ENCODE results near the gene LCP2.
A peak's percentile ranks its signal among the peaks of the same experiment; 100 is the strongest.

Gene LCP2

DNA sequence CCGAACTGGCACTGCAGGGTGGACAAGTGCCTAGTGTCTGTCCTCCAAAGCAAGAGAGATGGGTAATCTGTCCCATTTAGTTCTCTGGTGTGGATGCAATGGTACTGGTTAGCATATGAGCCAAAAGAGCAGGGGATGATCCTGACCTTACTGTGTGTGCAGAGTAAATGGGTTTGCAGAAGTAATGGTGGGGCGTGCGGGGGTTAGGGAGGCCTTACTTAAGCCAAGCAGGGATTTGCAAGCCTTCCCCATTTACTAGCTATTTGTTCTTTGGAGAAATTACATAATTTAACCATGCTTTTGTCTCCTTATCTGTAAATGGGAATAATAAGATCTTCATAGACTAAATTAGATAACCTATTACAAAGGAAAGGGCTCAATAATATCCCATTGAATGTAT lies 19.9 kb upstream of the LCP2 start:
- no peak overlapping the region for H3K4me3 ChIP-seq (ENCODE audit: low read depth in 1 of 5, low read length in 5 of 5)
- no peaks in the 10 kb centered on the region for H3K9me3 ChIP-seq (ENCODE audit: control insufficient read depth in 5 of 5, low read length in 5 of 5)
- no peak overlapping the region for H3K9ac ChIP-seq (ENCODE audit: low read length in 5 of 5)
- H3K4me1 ChIP-seq (ENCODE audit: control insufficient read depth in 5 of 5, insufficient read depth in 5 of 5, low read length in 5 of 5) = peaks cover 2 to 27% (median 24%) of the 10 kb centered on the region in 5 donors
- no peak overlapping the region for H3K27ac ChIP-seq (ENCODE audit: low read depth, low read length)
- no peaks in the 10 kb centered on the region for H3K36me3 ChIP-seq (ENCODE audit: control insufficient read depth in 5 of 5, insufficient read depth in 5 of 5, low read length in 5 of 5)
- H3K27me3 ChIP-seq (ENCODE audit: control insufficient read depth in 5 of 5, insufficient read depth in 4 of 5, low read length in 5 of 5) = no peaks in the 10 kb centered on the region

DNA sequence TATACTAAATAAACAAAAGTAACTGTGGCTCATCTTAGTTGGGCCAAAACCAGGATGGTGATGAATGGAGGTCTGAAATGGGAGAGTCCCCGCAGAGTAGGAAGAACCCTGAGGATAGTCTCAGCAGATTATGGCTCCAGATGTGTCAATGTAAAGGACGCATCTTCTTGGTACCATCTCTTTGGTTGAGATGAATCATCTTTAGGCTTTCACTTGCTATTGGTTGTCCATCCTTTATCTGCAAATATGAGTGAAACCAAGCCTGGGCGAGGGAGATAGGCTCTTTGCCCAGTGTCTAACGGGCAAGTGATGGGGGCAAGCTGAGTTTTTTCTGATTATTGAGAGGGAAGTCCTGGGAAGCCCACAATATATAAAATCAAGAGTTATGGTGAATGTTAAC lies 19.4 kb upstream of the LCP2 start:
- Histone ChIP-seq H3K27me3 (ENCODE audit: control insufficient read depth in 5 of 5, insufficient read depth in 4 of 5, low read length in 5 of 5) (no peaks in the 10 kb centered on the region), H3K4me1 (ENCODE audit: control insufficient read depth in 5 of 5, insufficient read depth in 5 of 5, low read length in 5 of 5) (peaks cover 3 to 32% (median 30%) of the 10 kb centered on the region in 5 donors), H3K9me3 (ENCODE audit: control insufficient read depth in 5 of 5, low read length in 5 of 5) (no peaks in the 10 kb centered on the region), H3K36me3 (ENCODE audit: control insufficient read depth in 5 of 5, insufficient read depth in 5 of 5, low read length in 5 of 5) (no peaks in the 10 kb centered on the region), H3K4me3 (ENCODE audit: low read depth in 1 of 5, low read length in 5 of 5) (no peak overlapping the region), H3K27ac (ENCODE audit: low read depth, low read length) (no peak overlapping the region), H3K9ac (ENCODE audit: low read length in 5 of 5) (no peak overlapping the region)

DNA sequence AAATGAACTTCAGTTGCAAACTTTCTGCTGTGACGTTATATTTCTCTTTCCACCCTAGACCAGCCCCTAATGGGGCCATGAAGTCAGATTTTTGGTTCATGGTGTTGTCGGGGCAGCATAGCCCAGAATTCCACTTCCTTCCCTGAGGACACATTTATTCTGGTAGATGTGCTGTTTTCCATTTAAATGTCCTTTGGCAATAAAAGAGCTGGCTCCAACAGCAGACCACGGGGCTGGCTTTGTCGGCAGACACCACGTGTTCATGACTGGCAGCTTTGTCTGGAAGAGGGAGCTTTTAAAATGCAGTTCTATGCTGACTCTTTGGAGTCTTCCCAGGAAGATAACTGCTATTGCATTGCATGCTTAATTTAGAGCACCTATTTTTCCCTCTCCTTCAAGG lies 17.6 kb upstream of the LCP2 start:
- Histone ChIP-seq H3K27ac (ENCODE audit: low read depth, low read length) (peak overlapping the region; percentile 80), H3K4me1 (ENCODE audit: control insufficient read depth in 5 of 5, insufficient read depth in 5 of 5, low read length in 5 of 5) (peaks cover 6 to 50% (median 48%) of the 10 kb centered on the region in 5 donors)

DNA sequence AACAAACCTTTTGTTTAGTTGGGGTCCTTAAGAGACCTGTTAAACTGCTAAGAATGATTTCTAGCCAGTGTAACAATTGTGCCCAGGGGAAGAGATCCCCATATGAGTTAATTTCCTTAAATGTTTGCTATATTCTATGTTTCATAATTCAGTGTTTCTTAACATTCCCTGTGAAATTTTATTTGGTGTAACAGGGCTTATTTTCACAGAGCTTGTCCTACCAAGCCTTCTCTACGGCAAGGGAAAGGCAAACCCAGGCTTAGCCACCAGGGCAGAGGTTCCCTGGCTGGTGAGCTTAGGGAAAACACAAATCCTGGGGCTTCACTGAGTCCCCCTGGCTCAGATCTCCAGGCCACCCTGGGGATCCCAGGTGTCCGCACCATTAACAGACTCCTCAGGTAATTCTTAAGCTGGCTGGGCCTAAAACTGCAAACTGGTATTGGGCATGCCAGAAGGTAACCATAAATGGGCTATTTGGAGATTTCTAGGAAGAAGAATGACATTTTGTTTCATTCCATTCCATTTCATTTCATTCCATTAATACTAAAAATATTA lies 17.0 kb upstream of the LCP2 start:
- peak overlapping the region in 3 of 5 donors; percentile 34 to 53 (median 44) for H3K9ac ChIP-seq (ENCODE audit: low read length in 5 of 5)
- H3K4me1 ChIP-seq (ENCODE audit: control insufficient read depth in 5 of 5, insufficient read depth in 5 of 5, low read length in 5 of 5) = peaks cover 8 to 56% (median 53%) of the 10 kb centered on the region in 5 donors
- H3K9me3 ChIP-seq (ENCODE audit: control insufficient read depth in 5 of 5, low read length in 5 of 5) = no peaks in the 10 kb centered on the region
- H3K27ac ChIP-seq (ENCODE audit: low read depth, low read length) = peak overlapping the region; percentile 80
- no peak overlapping the region for H3K4me3 ChIP-seq (ENCODE audit: low read depth in 1 of 5, low read length in 5 of 5)
- no peaks in the 10 kb centered on the region for H3K27me3 ChIP-seq (ENCODE audit: control insufficient read depth in 5 of 5, insufficient read depth in 4 of 5, low read length in 5 of 5)
- no peaks in the 10 kb centered on the region for H3K36me3 ChIP-seq (ENCODE audit: control insufficient read depth in 5 of 5, insufficient read depth in 5 of 5, low read length in 5 of 5)

More for the DNA sequence above, 17.6 kb upstream of the LCP2 start:
- H3K9me3 ChIP-seq (ENCODE audit: control insufficient read depth in 5 of 5, low read length in 5 of 5) = no peaks in the 10 kb centered on the region
- no peak overlapping the region for H3K4me3 ChIP-seq (ENCODE audit: low read depth in 1 of 5, low read length in 5 of 5)
- H3K36me3 ChIP-seq (ENCODE audit: control insufficient read depth in 5 of 5, insufficient read depth in 5 of 5, low read length in 5 of 5) = no peaks in the 10 kb centered on the region
- H3K27me3 ChIP-seq (ENCODE audit: control insufficient read depth in 5 of 5, insufficient read depth in 4 of 5, low read length in 5 of 5) = no peaks in the 10 kb centered on the region
- peak overlapping the region in 3 of 5 donors; percentile 34 to 53 (median 44) for H3K9ac ChIP-seq (ENCODE audit: low read length in 5 of 5)

DNA sequence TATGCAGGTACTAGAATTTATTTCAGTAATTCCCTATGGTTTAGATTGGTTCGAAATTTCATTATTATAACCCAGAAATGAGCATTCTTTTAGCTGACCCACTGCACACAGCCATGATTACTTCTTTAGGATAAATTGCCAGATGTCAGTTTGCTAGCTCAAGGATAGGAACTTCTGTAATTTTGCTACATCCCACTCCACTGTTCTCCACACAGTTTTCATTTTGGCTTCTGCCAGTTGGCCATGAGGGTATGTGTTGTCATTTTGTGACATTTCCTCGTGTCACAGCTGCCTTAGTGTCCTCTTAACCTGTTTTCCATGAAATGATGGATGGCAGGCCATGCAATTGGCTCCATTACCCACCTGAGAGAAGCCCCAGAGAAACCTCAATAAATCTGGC lies 16.2 kb upstream of the LCP2 start:
- Histone ChIP-seq H3K9me3 (ENCODE audit: control insufficient read depth in 5 of 5, low read length in 5 of 5) (no peaks in the 10 kb centered on the region), H3K4me3 (ENCODE audit: low read depth in 1 of 5, low read length in 5 of 5) (no peak overlapping the region), H3K9ac (ENCODE audit: low read length in 5 of 5) (no peak overlapping the region), H3K4me1 (ENCODE audit: control insufficient read depth in 5 of 5, insufficient read depth in 5 of 5, low read length in 5 of 5) (peaks cover 8 to 59% (median 56%) of the 10 kb centered on the region in 5 donors), H3K36me3 (ENCODE audit: control insufficient read depth in 5 of 5, insufficient read depth in 5 of 5, low read length in 5 of 5) (no peaks in the 10 kb centered on the region), H3K27me3 (ENCODE audit: control insufficient read depth in 5 of 5, insufficient read depth in 4 of 5, low read length in 5 of 5) (no peaks in the 10 kb centered on the region), H3K27ac (ENCODE audit: low read depth, low read length) (peak overlapping the region; percentile 80)

DNA sequence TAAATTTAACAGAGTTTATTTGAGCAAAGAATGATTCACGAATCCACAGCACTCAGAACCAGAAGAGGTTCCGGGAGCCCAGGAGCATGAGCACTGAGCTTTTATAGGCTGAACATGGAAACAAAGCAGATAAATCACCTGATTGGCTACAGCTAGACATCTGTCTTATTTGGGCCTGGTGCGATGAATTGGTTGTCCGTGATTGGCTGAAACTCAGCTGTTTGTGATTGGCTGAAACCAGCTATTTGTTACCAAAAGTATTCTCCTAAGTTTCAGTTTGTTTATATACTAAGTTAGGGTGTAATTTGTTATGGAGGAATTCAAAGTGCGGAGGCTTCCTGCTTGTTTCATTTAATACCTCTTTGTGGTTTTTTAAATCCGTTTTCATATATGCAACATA lies 15.8 kb upstream of the LCP2 start:
- Histone ChIP-seq H3K27ac (ENCODE audit: low read depth, low read length) (no peak overlapping the region), H3K4me1 (ENCODE audit: control insufficient read depth in 5 of 5, insufficient read depth in 5 of 5, low read length in 5 of 5) (peaks cover 8 to 61% (median 56%) of the 10 kb centered on the region in 5 donors), H3K4me3 (ENCODE audit: low read depth in 1 of 5, low read length in 5 of 5) (no peak overlapping the region), H3K36me3 (ENCODE audit: control insufficient read depth in 5 of 5, insufficient read depth in 5 of 5, low read length in 5 of 5) (no peaks in the 10 kb centered on the region), H3K27me3 (ENCODE audit: control insufficient read depth in 5 of 5, insufficient read depth in 4 of 5, low read length in 5 of 5) (no peaks in the 10 kb centered on the region), H3K9me3 (ENCODE audit: control insufficient read depth in 5 of 5, low read length in 5 of 5) (no peaks in the 10 kb centered on the region), H3K9ac (ENCODE audit: low read length in 5 of 5) (no peak overlapping the region)

DNA sequence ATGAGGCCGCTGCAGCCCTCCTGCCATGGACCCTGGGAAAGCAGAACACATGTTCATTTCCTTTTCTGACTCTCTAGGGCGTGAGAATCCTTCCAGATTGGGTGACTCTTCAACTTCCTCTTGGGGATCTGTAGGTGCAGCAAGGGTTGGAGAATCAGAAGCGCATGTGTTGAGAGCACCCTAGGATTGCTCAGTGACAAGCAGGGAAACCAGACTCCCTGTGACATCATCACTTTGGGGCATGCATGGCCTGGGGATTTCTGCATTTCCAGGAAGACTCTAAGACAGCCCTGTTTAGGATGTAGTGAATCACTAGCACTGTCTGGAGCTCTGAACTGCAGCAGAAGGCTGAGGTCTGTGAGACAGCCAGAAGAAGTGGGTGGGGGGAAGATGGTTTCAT lies 15.1 kb upstream of the LCP2 start:
- no peaks in the 10 kb centered on the region for H3K27me3 ChIP-seq (ENCODE audit: control insufficient read depth in 5 of 5, insufficient read depth in 4 of 5, low read length in 5 of 5)
- H3K27ac ChIP-seq (ENCODE audit: low read depth, low read length) = peak overlapping the region; percentile 19
- H3K9ac ChIP-seq (ENCODE audit: low read length in 5 of 5) = no peak overlapping the region
- no peaks in the 10 kb centered on the region for H3K9me3 ChIP-seq (ENCODE audit: control insufficient read depth in 5 of 5, low read length in 5 of 5)
- no peak overlapping the region for H3K4me3 ChIP-seq (ENCODE audit: low read depth in 1 of 5, low read length in 5 of 5)
- H3K4me1 ChIP-seq (ENCODE audit: control insufficient read depth in 5 of 5, insufficient read depth in 5 of 5, low read length in 5 of 5) = peaks cover 9 to 68% (median 56%) of the 10 kb centered on the region in 5 donors
- no peaks in the 10 kb centered on the region for H3K36me3 ChIP-seq (ENCODE audit: control insufficient read depth in 5 of 5, insufficient read depth in 5 of 5, low read length in 5 of 5)

DNA sequence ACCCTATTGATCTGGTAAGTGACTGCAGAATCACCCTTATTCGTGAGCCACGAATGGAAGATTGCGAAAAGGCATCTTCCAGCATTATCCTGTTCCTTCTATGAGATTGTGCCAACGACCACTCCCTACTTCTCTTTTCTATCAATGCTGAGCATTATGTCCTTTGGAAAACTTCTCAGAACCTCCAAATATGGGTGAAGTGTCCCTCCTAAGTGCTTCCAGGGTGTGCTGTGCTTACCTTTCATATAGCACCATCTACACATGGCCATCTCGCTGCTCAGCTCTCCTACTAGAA lies 14.7 kb upstream of the LCP2 start:
- Histone ChIP-seq H3K9ac (ENCODE audit: low read length in 5 of 5) (peak overlapping the region in 1 of 5 donors; percentile 14), H3K27ac (ENCODE audit: low read depth, low read length) (peak overlapping the region; percentile 19), H3K27me3 (ENCODE audit: control insufficient read depth in 5 of 5, insufficient read depth in 4 of 5, low read length in 5 of 5) (no peaks in the 10 kb centered on the region), H3K36me3 (ENCODE audit: control insufficient read depth in 5 of 5, insufficient read depth in 5 of 5, low read length in 5 of 5) (no peaks in the 10 kb centered on the region), H3K4me3 (ENCODE audit: low read depth in 1 of 5, low read length in 5 of 5) (no peak overlapping the region), H3K9me3 (ENCODE audit: control insufficient read depth in 5 of 5, low read length in 5 of 5) (no peaks in the 10 kb centered on the region), H3K4me1 (ENCODE audit: control insufficient read depth in 5 of 5, insufficient read depth in 5 of 5, low read length in 5 of 5) (peaks cover 10 to 69% (median 58%) of the 10 kb centered on the region in 5 donors)

DNA sequence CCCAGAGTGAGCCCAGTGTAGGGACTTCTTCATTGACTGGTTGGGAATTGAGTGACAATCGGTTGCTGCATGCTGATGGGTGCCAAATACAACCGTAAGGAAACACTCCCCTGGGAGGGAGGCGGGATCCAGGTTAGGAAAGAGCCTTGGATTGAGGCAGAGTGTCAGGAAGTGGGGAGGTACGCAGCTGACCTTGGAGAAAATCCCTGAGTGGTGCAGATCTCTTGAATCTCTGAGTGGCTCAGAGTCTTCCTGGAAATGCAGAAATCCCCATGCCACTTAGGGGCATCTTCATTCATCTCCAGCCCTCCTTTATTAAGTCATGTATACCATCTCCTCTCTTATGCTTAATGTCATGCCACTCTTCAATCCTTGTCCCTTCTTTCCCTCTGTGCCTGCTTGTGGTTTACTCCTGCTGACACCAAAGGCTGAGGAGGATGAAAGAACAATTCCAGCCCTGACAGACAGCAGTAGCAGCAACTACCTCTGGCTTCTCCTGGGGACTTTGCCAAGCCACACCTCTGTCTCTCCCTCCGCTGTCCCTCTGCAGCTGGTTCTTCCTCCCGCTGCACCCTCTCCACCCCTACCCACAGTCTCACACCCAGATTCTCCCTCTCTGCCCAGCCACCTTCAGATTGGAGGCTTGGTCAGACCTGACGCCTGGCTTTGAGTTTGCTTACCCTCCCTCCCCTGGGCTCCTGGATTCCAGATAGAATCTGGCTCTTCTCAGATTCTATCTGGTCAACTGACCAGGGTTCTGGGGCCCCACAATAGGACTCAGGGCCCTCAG lies 14.1 kb upstream of the LCP2 start:
- Histone ChIP-seq H3K9ac (ENCODE audit: low read length in 5 of 5) (peak overlapping the region in 1 of 5 donors; percentile 14), H3K27ac (ENCODE audit: low read depth, low read length) (no peak overlapping the region), H3K27me3 (ENCODE audit: control insufficient read depth in 5 of 5, insufficient read depth in 4 of 5, low read length in 5 of 5) (no peaks in the 10 kb centered on the region), H3K36me3 (ENCODE audit: control insufficient read depth in 5 of 5, insufficient read depth in 5 of 5, low read length in 5 of 5) (no peaks in the 10 kb centered on the region), H3K4me1 (ENCODE audit: control insufficient read depth in 5 of 5, insufficient read depth in 5 of 5, low read length in 5 of 5) (peaks cover 10 to 74% (median 60%) of the 10 kb centered on the region in 5 donors), H3K4me3 (ENCODE audit: low read depth in 1 of 5, low read length in 5 of 5) (peak overlapping the region in 1 of 5 donors; percentile 8), H3K9me3 (ENCODE audit: control insufficient read depth in 5 of 5, low read length in 5 of 5) (no peaks in the 10 kb centered on the region)

DNA sequence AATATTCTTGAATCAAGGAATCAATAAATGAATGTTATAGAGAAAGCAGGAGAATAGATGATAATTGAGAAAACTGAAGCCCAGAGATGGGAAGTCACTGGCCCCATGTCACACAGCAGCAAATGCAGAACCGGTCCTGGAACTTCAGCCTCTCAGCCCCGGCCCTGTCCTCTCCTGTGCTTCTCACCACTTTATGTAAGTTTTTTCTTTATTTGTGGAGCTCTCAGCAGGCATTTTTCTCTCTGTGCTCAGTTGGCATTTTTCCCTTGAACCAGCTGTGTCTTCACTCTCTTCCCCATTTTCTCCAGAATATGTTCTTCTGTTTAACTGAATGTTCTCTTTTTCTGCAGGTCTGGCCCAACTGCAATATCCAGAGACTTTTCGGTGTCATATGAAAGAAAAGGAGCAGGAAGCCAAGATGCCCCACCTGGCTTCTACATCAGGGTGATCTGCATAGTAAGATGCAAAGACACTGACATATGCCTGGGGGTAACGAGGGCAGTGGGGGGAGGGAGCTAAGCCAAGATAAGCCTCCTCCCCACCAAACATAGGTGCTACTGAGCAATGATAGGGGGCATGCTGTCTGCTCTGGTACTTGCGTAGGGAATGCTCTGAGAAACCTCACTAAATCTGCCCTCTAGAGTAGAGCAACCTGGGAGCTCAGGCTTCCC lies 12.8 kb upstream of the LCP2 start:
- Histone ChIP-seq H3K4me1 (ENCODE audit: control insufficient read depth in 5 of 5, insufficient read depth in 5 of 5, low read length in 5 of 5) (peaks cover 10 to 76% (median 64%) of the 10 kb centered on the region in 5 donors), H3K27me3 (ENCODE audit: control insufficient read depth in 5 of 5, insufficient read depth in 4 of 5, low read length in 5 of 5) (no peaks in the 10 kb centered on the region), H3K9me3 (ENCODE audit: control insufficient read depth in 5 of 5, low read length in 5 of 5) (no peaks in the 10 kb centered on the region), H3K9ac (ENCODE audit: low read length in 5 of 5) (peak overlapping the region in 2 of 5 donors; percentile 36 to 61), H3K4me3 (ENCODE audit: low read depth in 1 of 5, low read length in 5 of 5) (peak overlapping the region in 2 of 5 donors; percentile 35 to 51), H3K36me3 (ENCODE audit: control insufficient read depth in 5 of 5, insufficient read depth in 5 of 5, low read length in 5 of 5) (no peaks in the 10 kb centered on the region), H3K27ac (ENCODE audit: low read depth, low read length) (peak overlapping the region; percentile 58)
